NT2/D1 (cell line): Measurements from ENCODE around the gene APLP1.
"Not testable (repeated sequence)": the region's sequence is repeated elsewhere in the genome, so short reads cannot be mapped to it uniquely, and the experiment has no call there.

Experiments
- DNase-seq: peaks from one replicate; pipeline ENCODE4 v3.0.0-alpha.2; 2011; ENCODE audit warnings: low read depth, low spot score
- H3K27me3 ChIP-seq: 2 replicates; pipeline ENCODE4 v1.6.0; 2011; ENCODE audit warnings: mild to moderate bottlenecking; ENCODE audit not compliant: insufficient read length, insufficient read depth
- H3K36me3 ChIP-seq: 2 replicates; pipeline ENCODE4 v1.6.1; 2011; ENCODE audit warnings: mild to moderate bottlenecking, low read length, mixed read lengths; ENCODE audit not compliant: insufficient read depth, insufficient read length
- H3K4me1 ChIP-seq: 2 replicates; pipeline ENCODE4 v1.5.1; 2011; ENCODE audit not compliant: insufficient read depth, insufficient read length
- H3K4me3 ChIP-seq: 2 replicates; pipeline ENCODE4 v1.5.1; 2011; ENCODE audit warnings: low read depth; ENCODE audit not compliant: insufficient read length
- H3K9ac ChIP-seq: 2 replicates; pipeline ENCODE4 v1.6.0; 2011; ENCODE audit warnings: low read depth; ENCODE audit not compliant: insufficient read length
- H3K9me3 ChIP-seq: 2 replicates; pipeline ENCODE4 v1.5.1; 2011; ENCODE audit warnings: mild to moderate bottlenecking, low read length; ENCODE audit not compliant: insufficient read depth
- SUZ12 ChIP-seq: IDR thresholded peaks from 2 replicates; pipeline ENCODE4 v1.6.1; 2011; ENCODE audit not compliant: insufficient read length, insufficient read depth; ENCODE audit errors: extremely low read depth
- YY1 ChIP-seq: IDR thresholded peaks from 2 replicates; pipeline ENCODE4 v1.6.1; 2011; ENCODE audit not compliant: insufficient read length, insufficient read depth
- ZNF274 ChIP-seq: IDR thresholded peaks from 2 replicates; pipeline ENCODE4 v1.6.1; 2011; ENCODE audit warnings: mild to moderate bottlenecking, low read depth, low read length

The APLP1 gene

DNA sequence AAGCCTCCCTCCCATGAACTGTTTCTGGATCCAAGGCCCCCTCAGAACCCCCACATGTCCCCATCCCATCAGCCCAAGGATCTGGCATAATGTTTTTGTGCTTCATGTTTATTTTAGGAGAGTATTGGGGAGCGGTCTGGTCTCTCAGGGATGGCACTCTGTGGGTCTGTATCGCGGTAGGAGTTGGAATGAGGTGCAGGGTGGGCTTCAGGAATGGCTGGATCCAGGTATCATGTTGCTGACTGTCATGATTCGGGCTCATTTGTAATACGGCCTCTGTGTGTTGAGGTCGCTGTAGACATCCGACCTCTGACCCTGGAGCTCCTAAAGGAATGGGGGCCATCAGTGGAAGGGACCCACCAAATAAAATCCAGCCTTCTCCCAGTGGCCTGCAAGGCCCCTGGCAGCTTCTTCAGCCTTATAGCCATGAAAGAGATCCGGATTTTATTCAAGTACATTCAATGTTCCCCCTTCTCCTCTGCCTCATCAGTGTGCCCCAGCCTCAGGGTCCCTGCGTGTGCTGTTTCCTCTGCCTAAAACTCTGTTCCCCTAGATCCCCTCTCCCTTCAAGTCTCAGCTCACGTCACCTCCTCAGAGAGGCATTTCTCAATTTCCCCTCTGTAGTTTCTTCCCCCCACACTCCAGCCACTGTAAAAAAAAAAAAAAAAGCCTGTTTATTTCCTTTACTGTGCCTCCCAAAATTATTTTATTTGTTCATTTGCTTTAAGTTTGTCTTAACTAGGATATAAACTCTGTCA is 36.1 kb downstream of the APLP1 start:
- Histone ChIP-seq H3K27me3 (no peaks in the 10 kb centered on the region), H3K4me3 (no peak overlapping the region), H3K9ac (no peak overlapping the region), H3K36me3 (no peaks in the 10 kb centered on the region), H3K4me1 (peaks cover 5% of the 10 kb centered on the region), H3K9me3 (no peaks in the 10 kb centered on the region)
- DNase-seq = no peak
- TF ChIP-seq YY1 = no peak
- no peak for TF ChIP-seq SUZ12
- no peak for TF ChIP-seq ZNF274

DNA sequence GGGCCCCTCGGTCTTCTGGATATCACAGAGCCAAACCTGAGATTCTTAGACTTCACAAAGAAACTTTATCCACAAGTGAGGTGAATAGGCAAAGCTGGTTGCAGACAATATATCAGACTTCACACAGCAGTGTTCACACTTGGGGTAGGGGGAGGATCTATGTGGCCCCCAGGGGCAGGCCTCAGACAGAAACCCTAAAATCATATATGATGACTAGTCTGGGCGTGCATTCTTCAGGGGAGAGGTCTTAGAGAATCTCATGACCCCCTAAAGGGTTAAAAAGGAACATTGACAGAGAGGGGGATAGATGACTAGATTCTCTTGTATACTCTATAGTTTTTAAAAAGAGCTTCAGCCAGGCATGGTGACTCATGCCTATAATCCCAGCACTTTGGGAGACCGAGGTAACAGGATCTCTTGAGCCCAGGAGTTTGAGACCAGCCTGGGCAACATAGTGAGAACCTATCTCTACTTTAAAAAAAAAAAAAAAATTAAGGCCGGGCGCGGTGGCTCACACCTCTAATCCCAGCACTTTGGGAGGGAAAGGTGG is 36.9 kb downstream of the APLP1 start:
- no peak for DNase-seq
- TF ChIP-seq SUZ12 = no peak
- Histone ChIP-seq H3K4me3 (no peak overlapping the region), H3K4me1 (peaks cover 5% of the 10 kb centered on the region), H3K27me3 (no peaks in the 10 kb centered on the region), H3K9ac (no peak overlapping the region), H3K36me3 (no peaks in the 10 kb centered on the region), H3K9me3 (no peaks in the 10 kb centered on the region)

DNA sequence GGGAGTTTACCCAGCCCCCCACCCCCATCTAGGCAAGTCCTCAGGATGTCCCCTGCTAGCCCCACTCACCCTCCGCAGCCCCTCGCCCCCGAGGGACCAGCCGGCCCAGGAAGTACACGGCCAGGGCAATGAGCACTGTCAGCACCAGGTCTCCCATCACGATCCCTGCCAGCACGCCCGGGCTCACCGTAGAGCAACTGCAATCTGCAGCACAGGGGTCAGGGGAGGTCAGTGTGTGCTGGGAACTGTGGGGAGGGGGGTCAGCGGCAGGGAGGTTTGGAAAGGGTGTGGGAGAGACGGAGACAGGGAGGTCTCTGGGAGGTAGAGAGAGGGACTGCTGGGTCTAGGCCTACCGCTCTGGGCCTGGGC is 39.0 kb downstream of the APLP1 start:
- H3K4me1 ChIP-seq = peaks cover 5% of the 10 kb centered on the region
- no peak for TF ChIP-seq ZNF274
- no peak for TF ChIP-seq SUZ12
- no peak for TF ChIP-seq YY1
- DNase-seq = no peak
- H3K9me3 ChIP-seq = no peaks in the 10 kb centered on the region
- no peak overlapping the region for H3K9ac ChIP-seq
- H3K27me3 ChIP-seq = no peaks in the 10 kb centered on the region
- H3K36me3 ChIP-seq = no peaks in the 10 kb centered on the region
- no peak overlapping the region for H3K4me3 ChIP-seq

DNA sequence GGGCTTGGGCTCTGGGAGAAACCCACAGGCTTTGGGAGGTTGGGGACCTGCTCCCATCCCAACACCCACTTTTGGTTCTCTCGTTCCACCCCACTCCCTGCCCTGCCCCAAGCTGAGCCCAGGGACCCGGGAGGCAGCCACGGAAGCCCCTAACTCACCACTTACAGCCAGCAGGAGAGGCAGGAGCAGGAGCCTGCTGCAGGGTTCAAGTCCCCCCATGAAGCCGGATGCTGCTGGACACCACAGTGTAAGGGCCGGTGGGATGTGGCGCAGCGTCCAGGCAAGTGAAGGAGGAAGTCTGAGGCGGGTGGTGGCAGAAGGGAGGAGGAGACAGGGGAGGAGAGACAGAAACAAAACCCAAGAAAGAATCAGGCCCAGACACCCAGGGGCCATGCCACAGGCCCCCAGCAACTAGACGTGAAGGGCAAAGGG is 39.7 kb downstream of the APLP1 start, which contains the start of gene TYROBP:
TSS of gene TYROBP (minus strand) at position 286 of the 432 bp plus-strand sequence. CDS start at position 219, 67 bp downstream.
- Histone ChIP-seq H3K4me3 (no peak within 1 kb of the TSS), H3K4me1 (peaks cover 5% of the 10 kb centered on the region), H3K9ac (no peak within 1 kb of the TSS), H3K36me3 (no peaks in the 10 kb centered on the region), H3K9me3 (no peaks in the 10 kb centered on the region), H3K27me3 (no peaks in the 10 kb centered on the region)
- TF ChIP-seq YY1 (no peak), SUZ12 (no peak), ZNF274 (no peak)
- no peak for DNase-seq

DNA sequence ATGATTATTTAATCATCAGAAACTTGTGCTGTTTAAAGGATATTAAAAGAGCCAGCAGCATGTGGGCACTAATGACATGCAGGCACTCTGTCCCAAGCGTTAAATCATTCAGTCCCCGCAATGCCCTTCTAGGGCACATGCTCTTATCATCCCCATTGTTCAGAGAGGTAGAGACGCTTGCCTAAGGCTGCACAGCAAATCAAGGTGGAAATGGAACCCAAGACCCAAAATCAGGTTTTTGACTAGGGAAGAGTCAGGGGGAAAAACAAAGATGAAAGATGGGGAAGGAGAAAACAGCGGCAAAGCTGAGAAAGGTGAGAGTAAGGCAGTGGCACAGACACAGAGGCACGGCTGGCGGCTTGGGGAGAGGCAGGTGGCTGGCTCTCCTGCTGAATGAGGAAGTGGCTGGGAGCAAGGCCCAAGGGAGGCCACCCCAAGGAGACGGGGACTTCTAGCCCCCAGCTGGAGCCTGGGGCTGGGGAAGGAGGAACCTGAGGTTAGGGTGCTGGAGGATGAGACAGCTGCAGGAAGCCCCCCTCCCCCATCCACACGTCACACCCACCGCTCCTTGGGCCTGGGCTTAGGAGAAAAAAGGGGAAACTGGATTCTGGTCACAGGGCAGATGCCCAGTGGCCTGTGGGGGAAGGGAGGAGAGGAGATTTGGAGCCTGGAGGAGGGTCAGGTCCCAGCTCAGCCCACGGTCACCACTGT is 40.8 kb downstream of the APLP1 start:
- Histone ChIP-seq H3K9me3 (no peaks in the 10 kb centered on the region), H3K9ac (no peak overlapping the region), H3K27me3 (no peaks in the 10 kb centered on the region), H3K4me1 (peaks cover 2% of the 10 kb centered on the region), H3K36me3 (no peaks in the 10 kb centered on the region), H3K4me3 (no peak overlapping the region)
- no peak for TF ChIP-seq SUZ12
- TF ChIP-seq ZNF274 = no peak
- TF ChIP-seq YY1 = no peak
- no peak for DNase-seq

DNA sequence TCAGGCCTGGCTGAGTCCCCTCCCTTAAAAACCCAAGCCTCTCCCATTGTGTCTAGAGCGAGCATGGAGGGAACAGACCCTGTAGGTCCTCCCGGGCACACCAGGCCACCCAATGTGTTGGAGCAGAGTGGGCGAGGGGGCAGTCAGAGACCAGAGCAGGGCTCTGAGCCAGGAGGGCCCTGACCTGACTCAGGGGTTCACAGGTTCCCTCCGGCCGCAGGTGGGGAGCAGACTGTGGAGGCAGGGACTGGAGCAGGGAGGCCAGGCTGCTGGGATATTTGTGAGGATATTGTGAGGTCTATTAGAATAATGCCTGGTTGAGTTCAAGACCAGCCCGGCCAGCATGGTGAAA is 41.3 kb downstream of the APLP1 start:
- Histone ChIP-seq H3K4me1 (peaks cover 2% of the 10 kb centered on the region), H3K4me3 (no peak overlapping the region), H3K27me3 (no peaks in the 10 kb centered on the region), H3K9me3 (no peaks in the 10 kb centered on the region), H3K9ac (no peak overlapping the region), H3K36me3 (no peaks in the 10 kb centered on the region)
- TF ChIP-seq ZNF274 (no peak), SUZ12 (no peak), YY1 (no peak)
- no peak for DNase-seq

DNA sequence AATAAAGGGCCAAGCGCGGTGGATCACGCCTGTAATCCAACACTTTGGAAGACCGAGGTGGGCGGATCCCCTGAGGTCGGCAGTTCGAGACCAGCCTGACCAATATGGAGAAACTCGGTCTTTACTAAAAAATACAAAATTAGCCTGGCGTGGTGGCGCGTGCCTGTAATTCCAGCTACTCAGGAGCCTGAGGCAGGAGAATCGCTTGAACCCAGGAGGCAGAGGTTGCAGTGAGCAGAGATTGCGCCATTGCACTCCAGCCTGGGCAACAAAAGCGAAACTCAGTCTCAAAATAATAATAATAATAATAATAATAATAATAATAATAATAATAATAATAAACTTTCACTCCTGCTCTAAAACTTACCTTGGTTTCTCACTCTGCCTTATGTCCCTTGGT is 42.0 kb downstream of the APLP1 start:
- DNase-seq, H3K4me1 ChIP-seq, H3K4me3 ChIP-seq, H3K27me3 ChIP-seq, H3K9ac ChIP-seq, H3K36me3 ChIP-seq, H3K9me3 ChIP-seq: not testable (repeated sequence)
